Measurements from ENCODE around the gene RANBP1. TPM values are rescaled to one million over a fixed set of nuclear protein-coding genes. Genes with fewer than 3 reads are reported as not detected.

The RANBP1 gene
- total and polyA plus RNA-seq, 2 of the 8 experiments (the other 6 are each of a cell fraction or from before 2014, with no cell fraction given) = 343 to 484 TPM

DNA sequence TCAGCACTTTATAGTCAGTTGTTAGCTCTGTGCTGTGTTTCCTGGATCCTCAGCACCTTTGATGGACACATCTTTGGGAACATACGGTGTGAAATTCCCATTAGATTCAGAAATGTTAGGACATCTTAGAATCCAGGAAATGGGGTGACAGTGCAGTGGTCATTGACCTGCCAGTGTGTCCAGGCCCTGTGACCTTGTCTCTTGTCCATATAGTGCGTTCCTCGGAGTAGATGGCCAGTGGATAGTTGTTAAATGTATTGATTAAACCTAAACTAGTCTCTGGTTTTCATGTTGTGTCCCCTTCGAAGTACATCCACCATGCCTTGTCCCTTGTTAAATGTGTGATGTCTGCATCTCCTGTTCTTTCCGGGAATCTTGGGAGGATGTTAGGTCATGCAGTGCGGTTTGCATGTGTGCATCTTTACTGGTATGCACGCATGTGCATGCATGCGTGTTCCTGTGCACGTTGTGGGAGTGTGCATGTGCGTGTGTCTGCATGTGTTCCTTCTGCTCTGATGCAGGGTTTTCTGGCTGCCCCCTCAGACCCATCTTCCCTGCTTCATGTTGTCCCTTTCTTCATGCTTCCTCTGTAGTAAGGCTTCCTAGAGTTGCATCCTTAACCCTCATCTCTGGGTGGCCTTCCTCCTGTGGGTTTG, 31.9 kb upstream of the RANBP1 start:
- peak overlapping the region; percentile 44; the same call in 1 of the 2 replicates for H2BK12ac ChIP-seq (ENCODE audit: low read depth, low read length)
- no peak overlapping the region for H3K4me3 ChIP-seq (ENCODE audit: extremely low read depth in 1 of 4, insufficient read depth in 2 of 4, low read depth in 3 of 4, low read length in 4 of 4)
- no peak overlapping the region for H2BK20ac ChIP-seq (ENCODE audit: low read length)
- no peak overlapping the region for H3K18ac ChIP-seq (ENCODE audit: extremely low read depth, low read length)
- no peak overlapping the region for H3K14ac ChIP-seq (ENCODE audit: insufficient read length)
- DNase-seq (ENCODE audit: low read depth in 1 of 2, low spot score in 2 of 2) = no peak
- no peak overlapping the region for H3K23ac ChIP-seq (ENCODE audit: insufficient read length)
- TF ChIP-seq POLR2AphosphoS5 (IDR thresholded peaks at IDR 0.05; ENCODE audit: low read depth, low read length) = peak; percentile 53; the same call in 1 of the 2 replicates
- TF ChIP-seq SRF (IDR thresholded peaks at IDR 0.05; ENCODE audit: low read depth, low read length) = no peak
- no peak for TF ChIP-seq CHD2 (IDR thresholded peaks at IDR 0.05; ENCODE audit: low read length)
- H4K91ac ChIP-seq (replicated peaks; ENCODE audit: insufficient read length, low read length) = no peak overlapping the region
- no peak overlapping the region for H3K27ac ChIP-seq (ENCODE audit: low read depth, low read length)
- no peak overlapping the region for H3K4ac ChIP-seq (replicated peaks; ENCODE audit: insufficient read length, low read depth, low read length)
- H3K9me3 ChIP-seq (ENCODE audit: insufficient read depth in 2 of 2, low read depth in 1 of 2, low read length in 1 of 2) = no peaks in the 10 kb centered on the region
- H3K4me2 ChIP-seq (ENCODE audit: insufficient read depth in 1 of 2, low read depth in 2 of 2, low read length in 2 of 2) = peak overlapping the region in 1 of 2 experiments; percentile 13; a peak in 2 of 4 replicates
- FAIRE-seq = no peak
- H3K23me2 ChIP-seq (ENCODE audit: low read depth, low read length) = peaks cover 9% of the 10 kb centered on the region
- peaks cover 3 to 19% (median 11%) of the 10 kb centered on the region in 4 experiments for H3K4me1 ChIP-seq (replicated peaks in 1 of 4; ENCODE audit: control insufficient read depth in 3 of 4, insufficient read depth in 4 of 4, low read length in 3 of 4)
- H3K79me1 ChIP-seq (ENCODE audit: low read depth, low read length) = peaks cover 35% of the 10 kb centered on the region
- H3K36me3 ChIP-seq (ENCODE audit: control insufficient read depth in 2 of 4, insufficient read depth in 4 of 4, low read length in 3 of 4) = peaks cover 28 to 35% (median 34%) of the 10 kb centered on the region in 4 experiments
- no peak overlapping the region for H2BK5ac ChIP-seq (ENCODE audit: low read depth, low read length)
- peak overlapping the region; percentile 21 for H2BK15ac ChIP-seq (ENCODE audit: low read length)
- H3K56ac ChIP-seq (replicated peaks; ENCODE audit: insufficient read length, low read depth, low read length) = no peak overlapping the region
- POLR2A ChIA-PET (ENCODE audit: partially characterized antibody) = interaction anchor here (0.8 to 29.4 kb wide), 11 partner anchors 10 to 211 kb away, joined by 3 to 598 read pairs (median 4); partner anchors contain the start of genes RANBP1 and TRMT2A
- 0 out of 2 replicates have a peak overlapping the region, but pooled peaks have one; percentile 45 for H4K8ac ChIP-seq (ENCODE audit: extremely low read depth, insufficient read depth, low read length)
- no peaks in the 10 kb centered on the region for H3K27me3 ChIP-seq (replicated peaks in 1 of 4; ENCODE audit: control insufficient read depth in 3 of 4, extremely low read depth in 1 of 4, insufficient read depth in 3 of 4, low read length in 3 of 4)
- peaks cover 23 to 55% of the 10 kb centered on the region in 2 experiments for H4K20me1 ChIP-seq (replicated peaks in 1 of 2; ENCODE audit: control insufficient read depth in 1 of 2, insufficient read depth in 2 of 2, low read length in 2 of 2)
- H3K9ac ChIP-seq (replicated peaks in 1 of 4; ENCODE audit: extremely low read depth in 1 of 4, low read depth in 3 of 4, low read length in 3 of 4) = no peak overlapping the region
- no peak overlapping the region for H4K5ac ChIP-seq (ENCODE audit: insufficient read length, low read depth, low read length)
- 89% methylated on average over 10 of the region's 10 CpGs; no CpG with 5 or more reads in 1 of the 2 experiments for WGBS, 2 experiments (ENCODE audit: extremely low coverage in 1 of 2, insufficient coverage in 1 of 2, insufficient read length in 1 of 2, insufficient replicate concordance in 2 of 2, low coverage in 1 of 2, low lambda C conversion rate in 2 of 2, missing lambda C conversion rate in 1 of 2)
- CTCF ChIA-PET (ENCODE audit: partially characterized antibody) = interaction anchor here (0.7 to 3.1 kb wide), 16 partner anchors 11 to 121 kb away, joined by 3 to 12 read pairs (median 4); partner anchors contain the start of gene RANBP1
- peak overlapping the region; percentile 34; the same call in 1 of the 2 replicates for H2AK5ac ChIP-seq (ENCODE audit: low read depth, low read length)
- no peak overlapping the region for H2BK120ac ChIP-seq (replicated peaks; ENCODE audit: low read depth, low read length)
- H2AFZ ChIP-seq (ENCODE audit: low read length) = no peak overlapping the region
- H3K79me2 ChIP-seq (ENCODE audit: control insufficient read depth in 1 of 2, insufficient read depth in 2 of 2, low read length in 2 of 2) = peaks cover 27 to 70% of the 10 kb centered on the region in 2 experiments

All from H1 (cell line).